Activated T-helper 17 cell treated with anti-CD3 and anti-CD28 coated beads, Interleukin-2, amount 50 U/mL, for 72 hours (primary cell): ENCODE measurements around the gene PEDS1. TPM values are rescaled to one million over a fixed set of nuclear protein-coding genes. Genes with fewer than 3 reads are reported as not detected.
A peak's percentile ranks its signal among the peaks of the same experiment; 100 is the strongest.
"Not testable (repeated sequence)": the region's sequence is repeated elsewhere in the genome, so short reads cannot be mapped to it uniquely, and the experiment has no call there.

Experiments
- ATAC-seq: fragments of 150-1000 bp; cut with Tn5 transposase; replicated peaks from 2 replicates; pipeline ENCODE4 v1.10.0; 2021; ENCODE audit warnings: mild to moderate bottlenecking, moderate library complexity
- H3K27ac Mint-ChIP-seq: one replicate; pipeline ENCODE4 v1.8.0; 2022; ENCODE audit warnings: mixed read lengths
- H3K27me3 Mint-ChIP-seq: one replicate; pipeline ENCODE4 v1.8.0; 2022; ENCODE audit warnings: mixed read lengths
- H3K36me3 Mint-ChIP-seq: one replicate; pipeline ENCODE4 v1.8.0; 2022; ENCODE audit warnings: low read depth, mild to moderate bottlenecking, mixed read lengths
- H3K4me1 Mint-ChIP-seq: one replicate; pipeline ENCODE4 v1.8.0; 2022; ENCODE audit warnings: mixed read lengths
- H3K4me3 Mint-ChIP-seq: one replicate; pipeline ENCODE4 v1.8.0; 2022; ENCODE audit warnings: mild to moderate bottlenecking, mixed read lengths
- H3K9me3 Mint-ChIP-seq: one replicate; pipeline ENCODE4 v1.8.0; 2022; ENCODE audit warnings: mixed read lengths
- total RNA-seq, 2 donors: library from RNA; stranded (reverse); gene quantifications; one replicate each; pipeline ENCODE4 v1.2.3, GENCODE V29; 2022

PEDS1 gene
- total RNA-seq, 2 donors from 2014 or later: 13.1 to 22.0 TPM

DNA sequence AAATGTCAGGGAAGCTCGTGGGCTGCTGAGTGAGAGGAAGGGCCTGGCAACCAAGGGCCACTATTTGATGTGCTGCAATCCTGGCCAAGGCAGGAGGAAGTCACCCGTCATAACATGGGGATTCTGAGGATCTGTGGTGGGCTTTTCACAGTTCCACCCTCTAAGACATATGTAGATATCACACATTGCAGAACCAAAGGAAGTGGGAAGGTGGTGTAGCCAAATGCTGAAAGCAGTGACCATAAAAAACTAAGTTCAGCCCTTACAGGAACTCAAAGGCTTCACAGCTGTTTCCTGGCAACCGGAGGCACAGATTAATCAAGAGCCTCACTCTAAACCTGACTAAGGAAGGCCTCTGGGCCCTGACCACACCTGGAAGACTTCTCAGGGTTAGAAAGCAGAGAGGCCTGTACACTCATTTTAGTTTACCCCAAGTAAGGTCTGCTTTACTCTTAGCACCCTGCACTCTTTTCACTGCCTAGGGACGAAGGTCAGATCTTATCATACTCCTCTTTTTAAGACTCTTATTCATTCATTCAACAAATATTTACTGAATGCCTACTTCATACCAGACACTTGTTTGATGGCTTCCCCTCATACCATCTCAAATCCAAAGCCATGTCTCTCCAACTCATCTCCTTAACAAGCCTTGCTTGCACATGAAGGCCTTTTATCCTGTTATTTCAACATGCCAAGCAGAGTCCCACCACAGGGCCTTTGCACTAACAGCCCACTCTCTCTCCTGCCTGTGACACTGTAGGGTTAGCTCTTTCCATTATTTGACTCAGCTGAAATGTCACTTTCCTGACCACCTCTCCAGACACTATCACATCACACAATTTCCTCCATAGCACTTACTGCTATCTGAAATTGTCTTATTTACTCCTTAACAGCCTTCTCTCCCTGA lies 43.1 kb downstream of the PEDS1 start:
- Mint-ChIP-seq H3K4me3 (peak overlapping the region; percentile 95), H3K4me1 (peaks cover 57% of the 10 kb centered on the region), H3K9me3 (no peaks in the 10 kb centered on the region), H3K27ac (peak overlapping the region; percentile 98), H3K36me3 (peaks cover 67% of the 10 kb centered on the region), H3K27me3 (no peaks in the 10 kb centered on the region)
- ATAC-seq: peak; percentile 65

DNA sequence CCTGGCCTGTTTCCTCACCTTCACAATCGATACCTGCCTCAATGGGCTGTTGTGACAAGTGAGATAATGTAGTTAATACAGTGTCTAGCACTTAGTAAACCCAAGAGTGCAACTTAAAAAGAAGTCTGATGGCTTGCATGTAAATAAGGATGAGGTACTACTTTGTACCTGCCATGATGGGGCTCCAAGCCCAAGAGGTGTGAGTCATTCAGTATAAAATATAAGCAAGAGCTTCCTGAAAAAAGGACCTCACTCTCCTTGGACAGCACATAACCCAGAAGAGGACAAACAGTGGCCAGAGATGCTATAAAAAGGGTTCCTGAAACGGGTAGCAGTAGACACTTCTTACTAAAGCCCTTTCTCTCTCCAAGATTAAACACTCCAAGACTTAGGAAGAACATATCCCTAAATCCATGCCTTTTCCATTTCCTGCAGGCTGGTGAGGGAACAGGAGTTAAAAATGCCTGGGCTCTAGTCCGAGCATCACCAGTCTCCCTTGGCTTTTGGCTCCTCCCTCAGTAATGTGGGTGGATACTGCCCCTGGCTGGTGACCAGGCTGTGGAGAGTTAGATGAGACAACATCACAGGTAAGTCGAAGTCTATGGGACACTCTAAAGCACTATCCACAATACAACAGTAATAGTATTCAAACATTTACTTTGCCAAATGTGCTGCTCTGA lies 44.8 kb downstream of the PEDS1 start:
- Mint-ChIP-seq H3K4me3 (peak overlapping the region; percentile 55), H3K27me3 (no peaks in the 10 kb centered on the region), H3K9me3 (no peaks in the 10 kb centered on the region), H3K4me1 (peaks cover 46% of the 10 kb centered on the region), H3K27ac (peak overlapping the region; percentile 80), H3K36me3 (peaks cover 71% of the 10 kb centered on the region)
- no peak for ATAC-seq

DNA sequence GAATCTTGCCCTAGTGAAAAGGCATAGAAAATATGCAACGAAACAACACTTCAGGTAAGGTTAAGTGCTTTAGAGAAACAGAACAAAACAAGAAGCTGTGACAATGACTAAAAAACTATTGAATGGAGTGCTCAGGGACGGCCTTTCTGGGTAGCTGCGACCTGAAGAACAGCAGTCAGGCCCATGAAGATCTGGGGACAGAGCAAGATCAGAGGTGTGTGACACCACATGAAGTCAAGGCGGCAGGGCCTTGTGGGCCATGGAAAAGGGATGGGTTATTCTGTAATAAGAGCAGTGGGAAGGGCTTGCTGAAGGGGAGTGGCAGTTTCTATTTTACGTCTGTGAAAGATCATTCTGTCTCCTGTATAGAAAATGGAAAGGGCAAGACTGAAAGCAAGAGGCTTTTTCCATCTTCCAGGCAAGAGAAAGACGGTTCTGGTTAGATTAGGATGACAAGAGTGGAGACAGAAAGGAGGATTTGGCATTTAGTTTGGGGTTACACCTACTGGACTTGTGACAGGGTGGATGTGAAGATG lies 45.7 kb downstream of the PEDS1 start:
- peaks cover 50% of the 10 kb centered on the region for H3K4me1 Mint-ChIP-seq
- peak overlapping the region; percentile 80 for H3K27ac Mint-ChIP-seq
- ATAC-seq: no peak
- H3K27me3 Mint-ChIP-seq: no peaks in the 10 kb centered on the region
- no peaks in the 10 kb centered on the region for H3K9me3 Mint-ChIP-seq
- peaks cover 80% of the 10 kb centered on the region for H3K36me3 Mint-ChIP-seq
- peak overlapping the region; percentile 55 for H3K4me3 Mint-ChIP-seq

DNA sequence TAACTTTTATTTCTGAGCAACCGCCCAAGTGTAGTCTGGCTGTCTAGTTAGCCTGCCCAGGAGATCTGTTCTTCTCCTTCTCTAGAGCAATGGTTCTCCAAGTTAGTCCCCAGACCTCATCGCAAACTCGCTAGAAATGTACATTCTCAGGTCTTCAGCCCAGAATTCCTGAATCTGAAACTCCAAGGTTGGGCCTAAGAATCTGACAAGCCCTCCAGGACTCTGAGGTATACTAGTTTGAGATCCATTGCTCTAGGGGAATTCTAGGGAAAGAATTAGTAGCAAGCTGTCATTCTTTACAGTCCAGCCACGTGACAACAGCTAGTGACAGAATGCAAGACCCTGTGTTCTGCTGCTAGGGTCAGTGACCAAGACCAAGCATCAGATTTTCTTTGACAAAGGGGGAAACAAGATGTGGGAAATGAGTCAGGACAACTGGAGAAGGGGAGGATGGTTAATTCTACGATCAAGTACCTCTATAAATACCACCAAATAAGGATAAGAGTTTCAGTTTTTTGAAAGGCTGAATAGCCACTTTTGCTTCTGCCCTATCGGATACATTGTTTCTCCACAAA lies 46.4 kb downstream of the PEDS1 start:
- peaks cover 82% of the 10 kb centered on the region for H3K36me3 Mint-ChIP-seq
- peak overlapping the region; percentile 80 for H3K27ac Mint-ChIP-seq
- H3K4me3 Mint-ChIP-seq: peak overlapping the region; percentile 55
- H3K4me1 Mint-ChIP-seq: peaks cover 55% of the 10 kb centered on the region
- no peak for ATAC-seq
- no peaks in the 10 kb centered on the region for H3K9me3 Mint-ChIP-seq
- no peaks in the 10 kb centered on the region for H3K27me3 Mint-ChIP-seq

DNA sequence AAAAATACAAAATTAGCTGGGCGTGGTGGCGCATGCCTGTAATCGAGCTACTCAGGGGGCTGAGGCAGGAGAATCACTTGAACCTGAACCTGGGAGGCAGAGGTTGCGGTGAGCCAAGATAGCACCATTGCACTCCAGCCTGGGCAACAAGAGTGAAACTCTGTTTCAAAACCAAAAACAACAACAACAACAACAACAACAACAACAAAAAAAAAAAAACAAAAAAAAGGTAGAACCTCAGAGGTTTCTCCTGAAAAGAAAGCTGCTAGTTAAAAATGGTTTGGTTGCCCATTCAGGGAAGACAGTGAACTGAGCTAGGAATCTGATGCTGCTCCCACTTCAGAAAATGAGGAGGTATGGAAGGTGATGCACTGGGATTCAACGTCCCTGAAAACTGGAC lies 46.9 kb downstream of the PEDS1 start:
- not testable (repeated sequence) for H3K9me3 Mint-ChIP-seq, H3K27me3 Mint-ChIP-seq, ATAC-seq, H3K27ac Mint-ChIP-seq, H3K4me3 Mint-ChIP-seq
- peaks cover 82% of the 10 kb centered on the region for H3K36me3 Mint-ChIP-seq
- peaks cover 57% of the 10 kb centered on the region for H3K4me1 Mint-ChIP-seq

Other genes starting within 250 kb of the PEDS1 start
- 10 to 100 TPM in 1 of 2 donors, 1 to 10 TPM in 1; 5.5 to 10.3 TPM for gene SPATA2, start 238.2 kb downstream of the PEDS1 start, total RNA-seq
- 10 to 100 TPM; 59.8 to 65.0 TPM for gene RNF114, start 217.3 kb downstream of the PEDS1 start, total RNA-seq
- gene SNAI1, start 170.7 kb downstream of the PEDS1 start, total RNA-seq: under 1 TPM in 1 of 2 donors, not detected in 1; 0.34 TPM
- gene UBE2V1, start 40.6 kb downstream of the PEDS1 start, total RNA-seq: 100 to 1,000 TPM; 197 to 205 TPM
- 10 to 100 TPM; 11.6 to 19.0 TPM for gene CEBPB, start 37.1 kb upstream of the PEDS1 start, total RNA-seq